B cell (primary cell): ENCODE results near the gene DIS3L2. TPM values are rescaled to one million over a fixed set of nuclear protein-coding genes. Genes with fewer than 3 reads are reported as not detected.

ENCODE experiments used
- ATAC-seq: fragments of 200-7000 bp; cut with Tn5 transposase; one replicate; pipeline ENCODE4 v1.10.0; 2021; ENCODE audit warnings: low read depth, mild to moderate bottlenecking, moderate number of reproducible peaks, moderate library complexity
- CTCF ChIA-PET: fragments of 350-600 bp; sonication (Branson Sonifier 250); formaldehyde crosslinking; loops from one replicate; lab custom pipeline; 2021; ENCODE audit warnings: antibody characterized with exemption, inconsistent platforms; lab: Charles Lee
- POLR2A ChIA-PET: fragments of 350-600 bp; sonication (Branson Sonifier 250); formaldehyde crosslinking; loops from one replicate; lab custom pipeline; 2021; ENCODE audit warnings: antibody characterized with exemption; lab: Charles Lee
- DNase-seq: peaks from one replicate; pipeline ENCODE4 v3.0.0; 2013
- H2AFZ ChIP-seq: 2 replicates; pipeline ENCODE4 v1.6.1; 2012; ENCODE audit warnings: mild to moderate bottlenecking, low read depth, low read length; ENCODE audit not compliant: insufficient read depth, poor library complexity, severe bottlenecking
- H3K27ac ChIP-seq, 2 donors: 1 replicate in 1 of 2; 2 replicates in 1 of 2; pipeline ENCODE4 v1.5.1; 2012 to 2013; ENCODE audit warnings: low read length in 2 of 2, mild to moderate bottlenecking in 2 of 2, moderate library complexity in 1 of 2
- H3K27me3 ChIP-seq, 4 experiments: fragments of 200-600 bp in 1 of 4; sonication (generic) in 1 of 4; replicated peaks in 1 of 4; 1 replicate in 2 of 4; 2 replicates in 2 of 4; pipeline versions ENCODE4 v1.6.1 to v1.7.0; 2013 to 2016; ENCODE audit warnings: low read length in 3 of 4, mild to moderate bottlenecking in 2 of 4, mixed read lengths in 1 of 4, moderate library complexity in 1 of 4; ENCODE audit not compliant: insufficient read depth in 4 of 4, control insufficient read depth in 3 of 4; ENCODE audit errors: control extremely low read depth in 1 of 4
- H3K36me3 ChIP-seq, 2 experiments: replicated peaks in 1 of 2; 1 replicate in 1 of 2; 2 replicates in 1 of 2; pipeline versions ENCODE4 v1.6.1 to v1.7.1; 2013; ENCODE audit warnings: low read length in 1 of 2; ENCODE audit not compliant: insufficient read depth in 2 of 2, control insufficient read depth in 1 of 2; ENCODE audit errors: control extremely low read depth in 1 of 2, extremely low read depth in 1 of 2
- H3K4me1 ChIP-seq, 2 donors: fragments of 200-600 bp in 1 of 2; sonication (generic) in 1 of 2; 1 replicate in 1 of 2; 2 replicates in 1 of 2; pipeline versions ENCODE4 v1.5.1 to v1.6.1; 2013 to 2017; ENCODE audit warnings: low read length in 2 of 2; ENCODE audit not compliant: control insufficient read depth in 2 of 2, insufficient read depth in 2 of 2
- H3K4me2 ChIP-seq: replicated peaks from 2 replicates; pipeline ENCODE3; 2012; ENCODE audit warnings: mild to moderate bottlenecking, low read depth, low read length; ENCODE audit not compliant: poor library complexity, severe bottlenecking
- H3K4me3 ChIP-seq, 5 experiments: fragments of 200-600 bp in 1 of 5; sonication (generic) in 1 of 5; 1 replicate in 3 of 5; 2 replicates in 2 of 5; pipeline versions ENCODE4 v1.5.1 to v1.7.0; 2011 to 2016; ENCODE audit warnings: low read length in 4 of 5, mild to moderate bottlenecking in 4 of 5, low read depth in 2 of 5, control low read depth in 1 of 5, moderate library complexity in 1 of 5; ENCODE audit not compliant: insufficient read depth in 1 of 5; ENCODE audit errors: control extremely low read depth in 1 of 5, extremely low read depth in 1 of 5
- H3K79me2 ChIP-seq: fragments of 200-600 bp; sonication (generic); one replicate; pipeline ENCODE4 v1.6.0; 2016; ENCODE audit warnings: low read length; ENCODE audit not compliant: control insufficient read depth, insufficient read depth
- H3K9ac ChIP-seq: fragments of 200-600 bp; sonication (generic); 2 replicates; pipeline ENCODE4 v1.6.1; 2017; ENCODE audit warnings: mild to moderate bottlenecking, low read length, moderate library complexity
- H3K9me3 ChIP-seq, 3 donors: one replicate each; pipeline versions ENCODE4 v1.6.1 to v1.7.1; 2013; ENCODE audit warnings: low read length in 2 of 3; ENCODE audit not compliant: control insufficient read depth in 2 of 3, insufficient read depth in 1 of 3; ENCODE audit errors: control extremely low read depth in 1 of 3
- H4K20me1 ChIP-seq: 2 replicates; pipeline ENCODE4 v1.6.0; 2012; ENCODE audit warnings: mild to moderate bottlenecking, low read length; ENCODE audit not compliant: insufficient read depth, control insufficient read depth, poor library complexity, severe bottlenecking
- H3K27ac Mint-ChIP-seq: one replicate; pipeline ENCODE4 v1.8.0; 2021; ENCODE audit warnings: mixed read lengths
- H3K27me3 Mint-ChIP-seq: one replicate; pipeline ENCODE4 v1.8.0; 2021; ENCODE audit warnings: mixed read lengths
- H3K4me1 Mint-ChIP-seq: one replicate; pipeline ENCODE4 v1.8.0; 2021; ENCODE audit warnings: mixed read lengths
- H3K4me3 Mint-ChIP-seq: one replicate; pipeline ENCODE4 v1.8.0; 2021; ENCODE audit warnings: mixed read lengths
- H3K9me3 Mint-ChIP-seq: one replicate; pipeline ENCODE4 v1.8.0; 2022; ENCODE audit warnings: mixed read lengths; ENCODE audit not compliant: insufficient read depth
- EZH2 ChIP-seq: IDR thresholded peaks from 2 replicates; pipeline ENCODE4 v1.6.1; 2012; ENCODE audit warnings: borderline replicate concordance, low read depth, mild to moderate bottlenecking, moderate library complexity, low read length; ENCODE audit not compliant: insufficient read depth, poor library complexity, severe bottlenecking
- WGBS: methylation state at CpG from one replicate; pipeline ENCODE4 v1.1.5; 2013; ENCODE audit warnings: missing lambda C conversion rate; ENCODE audit not compliant: insufficient coverage; 5-methylcytosine and 5-hydroxymethylcytosine counted together
- intact Hi-C: fragments of 100-400 bp; cut with micrococcal nuclease; formaldehyde crosslinking; loops from one replicate; pipeline ENCODE4 v1.10.0; 2022
- polyA plus RNA-seq: library from polyadenylated mRNA; depleted of rRNA; stranded (reverse); fragments of >200 nt; gene quantifications from 2 replicates; pipeline ENCODE4 v1.2.3, GENCODE V29; 2012
- total RNA-seq, 2 donors: library from RNA; stranded (reverse); fragments of 120-200 nt in 1 of 2; gene quantifications; 1 replicate in 1 of 2; 2 replicates in 1 of 2; pipeline versions ENCODE4 v1.2.3 to v1.2.4, GENCODE V29; 2013 to 2022
- TF ChIP-seq, protein P1 (sequence below): fragments of 200-600 bp; IDR thresholded peaks from one replicate; pipeline ENCODE4 v1.8.0; 2022; ENCODE audit warnings: antibody characterized with exemption, mild to moderate bottlenecking

DIS3L2 gene
- total and polyA plus RNA-seq, 2 donors (not counting 1 experiment from before 2014, with no cell fraction given) = 34.5 to 70.1 TPM

DNA sequence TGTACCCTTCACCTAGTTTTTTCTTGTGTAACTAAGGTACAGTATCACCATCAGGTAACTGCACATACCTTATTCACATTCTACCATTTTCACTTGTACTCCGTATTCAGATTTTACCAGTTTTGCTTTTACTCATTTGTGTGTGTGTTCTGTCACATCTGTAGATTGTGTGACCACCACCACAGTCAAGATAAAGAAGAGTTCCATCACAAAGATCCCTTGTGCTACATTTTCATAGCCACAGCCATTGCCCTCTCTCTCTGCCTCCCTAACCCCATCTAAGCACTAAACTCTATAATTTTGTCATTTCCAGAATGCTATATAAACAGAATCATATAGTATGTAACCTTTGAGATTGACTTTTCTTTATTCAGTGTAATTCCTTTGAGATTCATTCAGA is 23.5 kb downstream of the DIS3L2 start:
- no peak overlapping the region for H2AFZ ChIP-seq
- H3K4me2 ChIP-seq = no peak overlapping the region
- H4K20me1 ChIP-seq = peaks cover 47% of the 10 kb centered on the region
- intact Hi-C loops = no loop called here
- H3K27ac ChIP-seq = no peak overlapping the region
- no peaks in the 10 kb centered on the region for H3K27me3 Mint-ChIP-seq
- WGBS = no CpG with 5 or more reads among the region's 1 CpG
- no peaks in the 10 kb centered on the region for H3K27me3 ChIP-seq
- no peaks in the 10 kb centered on the region for H3K9me3 Mint-ChIP-seq
- no peak overlapping the region for H3K4me3 ChIP-seq
- peaks cover 9% of the 10 kb centered on the region for H3K4me1 Mint-ChIP-seq
- H3K79me2 ChIP-seq = peaks cover 84% of the 10 kb centered on the region
- no peaks in the 10 kb centered on the region for H3K9me3 ChIP-seq
- DNase-seq (no peak), ATAC-seq (no peak)
- TF ChIP-seq, protein P1, sequence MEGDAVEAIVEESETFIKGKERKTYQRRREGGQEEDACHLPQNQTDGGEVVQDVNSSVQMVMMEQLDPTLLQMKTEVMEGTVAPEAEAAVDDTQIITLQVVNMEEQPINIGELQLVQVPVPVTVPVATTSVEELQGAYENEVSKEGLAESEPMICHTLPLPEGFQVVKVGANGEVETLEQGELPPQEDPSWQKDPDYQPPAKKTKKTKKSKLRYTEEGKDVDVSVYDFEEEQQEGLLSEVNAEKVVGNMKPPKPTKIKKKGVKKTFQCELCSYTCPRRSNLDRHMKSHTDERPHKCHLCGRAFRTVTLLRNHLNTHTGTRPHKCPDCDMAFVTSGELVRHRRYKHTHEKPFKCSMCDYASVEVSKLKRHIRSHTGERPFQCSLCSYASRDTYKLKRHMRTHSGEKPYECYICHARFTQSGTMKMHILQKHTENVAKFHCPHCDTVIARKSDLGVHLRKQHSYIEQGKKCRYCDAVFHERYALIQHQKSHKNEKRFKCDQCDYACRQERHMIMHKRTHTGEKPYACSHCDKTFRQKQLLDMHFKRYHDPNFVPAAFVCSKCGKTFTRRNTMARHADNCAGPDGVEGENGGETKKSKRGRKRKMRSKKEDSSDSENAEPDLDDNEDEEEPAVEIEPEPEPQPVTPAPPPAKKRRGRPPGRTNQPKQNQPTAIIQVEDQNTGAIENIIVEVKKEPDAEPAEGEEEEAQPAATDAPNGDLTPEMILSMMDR = no peak
- no peak for TF ChIP-seq EZH2
- POLR2A ChIA-PET = no interaction called here
- CTCF ChIA-PET = no interaction called here
- H3K4me3 Mint-ChIP-seq = no peak overlapping the region
- no peaks in the 10 kb centered on the region for H3K4me1 ChIP-seq
- H3K36me3 ChIP-seq = peaks cover 0 to 2% of the 10 kb centered on the region in 2 experiments
- no peak overlapping the region for H3K9ac ChIP-seq
- no peak overlapping the region for H3K27ac Mint-ChIP-seq

DNA sequence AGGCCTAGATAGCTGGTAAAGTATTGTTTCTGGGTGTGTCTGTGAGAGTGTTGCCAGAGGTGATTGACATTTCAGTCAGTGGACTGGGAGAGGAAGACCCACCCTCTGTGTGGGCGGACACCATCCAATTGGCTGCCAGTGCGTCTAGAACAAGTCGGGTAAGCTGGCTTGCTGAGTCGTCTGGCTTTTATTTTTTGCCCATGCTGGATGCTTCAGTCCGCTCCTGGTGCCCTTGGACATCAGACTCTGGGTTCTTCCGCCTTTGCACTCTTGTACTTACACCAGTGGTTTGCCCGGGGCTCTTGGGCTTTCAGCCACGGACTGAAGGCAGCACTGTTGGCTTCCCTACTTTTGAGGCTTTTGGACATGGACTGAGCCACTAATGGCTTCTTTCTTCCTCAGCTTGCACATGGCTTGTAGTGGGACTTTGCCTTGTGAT is 24.3 kb downstream of the DIS3L2 start:
- H3K4me1 ChIP-seq = no peaks in the 10 kb centered on the region
- Mint-ChIP-seq H3K27me3 (no peaks in the 10 kb centered on the region), H3K27ac (no peak overlapping the region), H3K4me3 (no peak overlapping the region), H3K9me3 (no peaks in the 10 kb centered on the region), H3K4me1 (peaks cover 7% of the 10 kb centered on the region)
- 97% methylated on average over 8 of the region's 8 CpGs for WGBS
- TF ChIP-seq EZH2 = no peak
- TF ChIP-seq, protein P1 = no peak
- H3K9ac ChIP-seq = no peak overlapping the region
- intact Hi-C loops = no loop called here
- peaks cover 85% of the 10 kb centered on the region for H3K79me2 ChIP-seq
- peaks cover 0 to 2% of the 10 kb centered on the region in 2 experiments for H3K36me3 ChIP-seq
- H3K9me3 ChIP-seq = no peaks in the 10 kb centered on the region
- H3K4me3 ChIP-seq = no peak overlapping the region
- H2AFZ ChIP-seq = no peak overlapping the region
- no peak overlapping the region for H3K27ac ChIP-seq
- ATAC-seq (no peak), DNase-seq (no peak)
- POLR2A ChIA-PET = no interaction called here
- no peak overlapping the region for H3K4me2 ChIP-seq
- CTCF ChIA-PET = no interaction called here
- H3K27me3 ChIP-seq = no peaks in the 10 kb centered on the region
- peaks cover 52% of the 10 kb centered on the region for H4K20me1 ChIP-seq
